ENCODE measurements around the gene SLIT3.

SLIT3 gene

DNA sequence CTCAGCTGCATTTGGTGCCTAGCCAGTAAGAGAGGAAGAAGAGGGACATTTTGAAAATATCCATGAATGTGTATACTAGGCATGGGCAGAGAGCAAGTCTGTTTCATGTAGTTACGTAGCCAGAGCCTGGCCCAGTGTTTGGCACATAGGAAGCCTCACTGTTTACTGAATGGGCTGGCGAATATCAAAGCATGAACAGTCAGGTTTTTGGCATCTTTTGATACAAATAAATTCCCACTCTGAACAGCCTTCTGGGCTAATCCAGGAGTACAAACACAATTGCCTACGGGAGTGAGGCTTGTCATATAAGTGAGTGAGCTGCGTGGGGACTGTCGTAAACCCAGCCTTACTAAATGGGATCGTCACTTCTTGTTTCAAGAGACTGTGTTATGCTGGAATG lies 468.6 kb downstream of the SLIT3 start:
- no peak for FAIRE-seq
- TF ChIP-seq POLR2AphosphoS5 (IDR thresholded peaks at IDR 0.05; ENCODE audit: low read depth, low read length) (no peak), PAX5 (IDR thresholded peaks at IDR 0.05; ENCODE audit: insufficient read depth, low read length, severe bottlenecking) (no peak), SPI1 (IDR thresholded peaks at IDR 0.05; ENCODE audit: low read depth, low read length) (no peak), POLR2A (IDR thresholded peaks at IDR 0.05; ENCODE audit: low read depth, low read length) (no peak), POU2F2 (IDR thresholded peaks at IDR 0.05; ENCODE audit: low read depth, low read length) (no peak), TAF1 (IDR thresholded peaks at IDR 0.05; ENCODE audit: low read depth, low read length) (no peak)

DNA sequence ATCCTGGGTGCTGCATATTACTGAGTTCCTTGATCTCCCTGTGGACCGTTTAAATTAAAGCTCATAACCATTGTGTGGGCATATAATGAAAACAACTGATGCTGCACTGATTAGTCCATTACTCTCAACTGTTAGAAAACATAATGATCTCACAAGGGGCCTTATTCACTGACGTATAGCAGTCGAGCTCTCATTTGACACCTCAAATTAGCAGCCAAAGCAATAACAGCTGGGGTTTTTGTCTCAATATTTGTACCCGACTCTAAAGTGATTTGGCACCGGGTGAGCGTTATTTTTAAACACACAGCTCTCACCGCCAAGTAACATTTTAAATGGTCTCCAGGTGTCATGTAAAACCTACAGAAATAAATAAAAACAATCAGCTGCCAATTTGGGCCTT lies 469.6 kb downstream of the SLIT3 start:
- FAIRE-seq = no peak
- DNase-seq (ENCODE audit: insufficient read length, low spot score) = no peak
- TF ChIP-seq POLR2A (IDR thresholded peaks at IDR 0.05; ENCODE audit: low read depth, low read length) = no peak

More for the DNA sequence above, 468.6 kb downstream of the SLIT3 start:
- no peak for DNase-seq (ENCODE audit: insufficient read length, low spot score)

DNA sequence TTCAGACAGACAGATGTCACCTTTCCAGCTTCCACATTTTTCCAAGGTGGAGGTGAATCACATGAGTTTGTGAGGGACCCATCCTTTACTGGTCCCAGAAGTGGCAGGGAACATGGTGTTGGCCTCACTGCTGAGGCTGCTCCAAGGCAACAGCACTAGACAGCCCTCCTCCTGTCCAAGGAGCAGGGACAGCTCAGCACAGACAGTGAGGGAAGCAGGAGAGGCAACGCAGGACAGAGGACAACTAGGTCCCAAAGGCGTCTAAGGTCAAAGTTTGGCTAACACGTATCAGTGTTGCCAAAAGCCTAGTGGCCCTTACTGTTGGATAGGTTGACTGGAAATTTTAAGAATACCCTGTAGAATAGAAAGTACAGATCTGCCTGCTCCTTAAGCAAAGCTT lies 470.1 kb downstream of the SLIT3 start:
- no peak for DNase-seq (ENCODE audit: insufficient read length, low spot score)
- FAIRE-seq = no peak
- TF ChIP-seq POLR2A (IDR thresholded peaks at IDR 0.05; ENCODE audit: low read depth, low read length) = no peak
- TF ChIP-seq POU2F2 (IDR thresholded peaks at IDR 0.05; ENCODE audit: low read depth, low read length) = no peak
- no peak for TF ChIP-seq TAF1 (IDR thresholded peaks at IDR 0.05; ENCODE audit: low read depth, low read length)
- no peak for TF ChIP-seq PAX5 (IDR thresholded peaks at IDR 0.05; ENCODE audit: insufficient read depth, low read length, severe bottlenecking)
- no peak for TF ChIP-seq POLR2AphosphoS5 (IDR thresholded peaks at IDR 0.05; ENCODE audit: low read depth, low read length)

DNA sequence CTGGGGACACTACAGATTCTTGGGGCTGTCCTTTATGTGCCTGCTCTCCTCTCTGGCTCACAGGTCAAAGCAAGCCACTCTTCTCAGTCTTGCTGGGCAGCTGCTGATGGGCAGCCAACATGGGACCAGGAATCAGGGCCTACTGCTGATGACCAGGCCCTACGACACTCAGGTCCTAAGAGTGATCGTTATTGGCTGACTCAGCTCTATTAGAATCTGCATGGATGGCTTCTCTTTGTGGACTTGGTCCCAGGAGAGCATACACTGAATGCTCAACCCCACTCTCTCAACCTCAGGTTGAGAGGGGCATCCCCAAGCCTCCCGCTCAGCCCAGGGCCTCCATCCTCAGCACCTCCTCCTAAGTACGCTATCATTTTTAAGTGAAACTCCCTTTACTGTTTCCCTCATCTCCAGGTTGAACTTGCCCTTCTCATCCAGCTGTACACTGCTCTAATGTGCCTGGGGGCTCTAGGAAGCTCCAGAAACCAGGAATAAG lies 471.0 kb downstream of the SLIT3 start:
- DNase-seq (ENCODE audit: insufficient read length, low spot score) = no peak
- no peak for FAIRE-seq
- TF ChIP-seq POLR2A (IDR thresholded peaks at IDR 0.05; ENCODE audit: low read depth, low read length) (no peak), PAX5 (IDR thresholded peaks at IDR 0.05; ENCODE audit: insufficient read depth, low read length, severe bottlenecking) (no peak), POLR2AphosphoS5 (IDR thresholded peaks at IDR 0.05; ENCODE audit: low read depth, low read length) (no peak), POU2F2 (IDR thresholded peaks at IDR 0.05; ENCODE audit: low read depth, low read length) (no peak), TAF1 (IDR thresholded peaks at IDR 0.05; ENCODE audit: low read depth, low read length) (no peak), SPI1 (IDR thresholded peaks at IDR 0.05; ENCODE audit: low read depth, low read length) (no peak)

GRCh38 chr5:168829044-168829443 lies 471.9 kb downstream of the SLIT3 start:
- DNase-seq (ENCODE audit: insufficient read length, low spot score) (no peak), FAIRE-seq (no peak)
- TF ChIP-seq TAF1 (IDR thresholded peaks at IDR 0.05; ENCODE audit: low read depth, low read length) = no peak

- FAIRE-seq = no peak
Observed at GRCh38 chr5:168827636-168828035, 473.3 kb downstream of the SLIT3 start.

DNA sequence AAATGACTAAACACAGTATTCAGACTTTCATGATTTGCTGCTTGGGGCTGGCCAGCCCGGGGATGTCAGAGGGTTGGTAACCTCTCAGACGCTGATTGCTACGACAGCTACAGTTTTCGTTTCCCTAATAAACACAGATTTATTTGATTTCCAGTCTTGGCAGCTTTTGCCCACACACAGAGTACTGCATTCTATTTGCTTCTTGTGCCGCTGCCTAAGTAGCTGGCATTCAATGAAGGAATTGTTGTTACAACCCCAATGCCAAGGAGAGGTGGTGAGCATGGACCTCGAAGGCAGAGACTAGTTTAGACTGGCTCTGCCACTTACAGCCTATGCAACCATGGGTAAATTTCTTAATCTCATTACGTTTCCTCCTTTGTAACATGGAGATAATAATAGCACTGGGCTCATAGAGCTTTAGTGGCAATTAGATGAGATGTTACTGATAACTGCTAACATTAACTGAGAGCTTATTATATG lies 474.7 kb downstream of the SLIT3 start:
- FAIRE-seq = no peak

More at GRCh38 chr5:168827636-168828035, 473.3 kb downstream of the SLIT3 start:
- no peak for DNase-seq (ENCODE audit: insufficient read length, low spot score)
- TF ChIP-seq PAX5 (IDR thresholded peaks at IDR 0.05; ENCODE audit: insufficient read depth, low read length, severe bottlenecking) (no peak), POLR2AphosphoS5 (IDR thresholded peaks at IDR 0.05; ENCODE audit: low read depth, low read length) (no peak), TAF1 (IDR thresholded peaks at IDR 0.05; ENCODE audit: low read depth, low read length) (no peak), POLR2A (IDR thresholded peaks at IDR 0.05; ENCODE audit: low read depth, low read length) (no peak), POU2F2 (IDR thresholded peaks at IDR 0.05; ENCODE audit: low read depth, low read length) (no peak), SPI1 (IDR thresholded peaks at IDR 0.05; ENCODE audit: low read depth, low read length) (no peak)

DNA sequence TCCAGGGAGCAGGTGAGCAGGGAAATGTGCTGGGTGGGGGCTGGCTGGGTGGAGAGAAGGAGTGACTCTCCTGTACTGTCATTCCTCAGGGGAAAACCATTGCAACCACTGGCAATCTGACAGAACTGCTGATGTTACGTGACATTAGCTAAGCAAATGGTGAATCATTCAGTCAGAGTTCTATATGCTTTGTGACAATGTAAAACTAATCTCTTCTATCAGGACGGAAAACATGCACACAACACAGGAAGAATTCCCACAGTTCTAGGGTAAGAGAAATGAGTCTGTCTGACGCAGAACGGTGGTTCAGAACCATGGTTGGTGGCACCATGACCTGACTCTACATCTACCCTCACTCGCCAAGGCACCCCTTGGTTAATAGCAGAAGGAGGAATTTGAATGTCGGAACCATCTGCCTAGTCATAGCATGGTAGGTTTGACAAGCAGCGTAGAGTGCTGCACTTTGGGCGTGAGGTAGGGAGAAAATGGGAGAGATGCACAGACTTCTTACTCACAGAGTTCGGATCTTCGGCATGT lies 478.1 kb downstream of the SLIT3 start:
- DNase-seq (ENCODE audit: insufficient read length, low spot score) (no peak), FAIRE-seq (no peak)

More for the DNA sequence above, 474.7 kb downstream of the SLIT3 start:
- no peak for DNase-seq (ENCODE audit: insufficient read length, low spot score)
- TF ChIP-seq TAF1 (IDR thresholded peaks at IDR 0.05; ENCODE audit: low read depth, low read length) (no peak), POLR2AphosphoS5 (IDR thresholded peaks at IDR 0.05; ENCODE audit: low read depth, low read length) (no peak), POU2F2 (IDR thresholded peaks at IDR 0.05; ENCODE audit: low read depth, low read length) (no peak), SPI1 (IDR thresholded peaks at IDR 0.05; ENCODE audit: low read depth, low read length) (no peak), POLR2A (IDR thresholded peaks at IDR 0.05; ENCODE audit: low read depth, low read length) (no peak), PAX5 (IDR thresholded peaks at IDR 0.05; ENCODE audit: insufficient read depth, low read length, severe bottlenecking) (no peak)

DNA sequence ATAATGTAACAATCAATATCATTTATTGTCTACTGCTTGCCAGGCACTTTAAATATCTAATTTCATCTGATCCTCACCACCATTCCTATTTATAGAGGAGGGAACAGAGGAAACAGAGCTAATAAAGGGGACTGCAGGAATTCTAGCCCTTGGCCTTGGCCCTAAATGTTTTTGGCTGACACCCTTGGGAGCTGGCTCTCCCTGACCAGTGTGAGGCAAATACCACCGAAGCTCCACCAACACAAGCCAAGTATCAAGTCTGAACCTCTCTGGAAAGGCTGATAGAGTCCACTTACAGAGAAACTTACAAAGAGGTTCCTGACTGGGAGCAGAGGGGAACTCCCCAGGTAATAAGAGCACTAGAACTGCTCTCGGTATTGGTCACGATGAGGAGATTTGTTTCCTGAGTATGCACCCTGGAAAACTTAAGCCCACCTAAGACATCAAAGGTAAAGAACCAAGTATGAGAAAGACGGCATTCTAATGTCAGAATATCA lies 478.6 kb downstream of the SLIT3 start:
- TF ChIP-seq POLR2AphosphoS5 (IDR thresholded peaks at IDR 0.05; ENCODE audit: low read depth, low read length) (no peak), SPI1 (IDR thresholded peaks at IDR 0.05; ENCODE audit: low read depth, low read length) (no peak), PAX5 (IDR thresholded peaks at IDR 0.05; ENCODE audit: insufficient read depth, low read length, severe bottlenecking) (no peak), POLR2A (IDR thresholded peaks at IDR 0.05; ENCODE audit: low read depth, low read length) (no peak), POU2F2 (IDR thresholded peaks at IDR 0.05; ENCODE audit: low read depth, low read length) (no peak), TAF1 (IDR thresholded peaks at IDR 0.05; ENCODE audit: low read depth, low read length) (no peak)
- DNase-seq (ENCODE audit: insufficient read length, low spot score) (no peak), FAIRE-seq (no peak)

More for the DNA sequence above, 478.1 kb downstream of the SLIT3 start:
- TF ChIP-seq POLR2AphosphoS5 (IDR thresholded peaks at IDR 0.05; ENCODE audit: low read depth, low read length) = no peak
- TF ChIP-seq POLR2A (IDR thresholded peaks at IDR 0.05; ENCODE audit: low read depth, low read length) = no peak
- no peak for TF ChIP-seq POU2F2 (IDR thresholded peaks at IDR 0.05; ENCODE audit: low read depth, low read length)
- TF ChIP-seq PAX5 (IDR thresholded peaks at IDR 0.05; ENCODE audit: insufficient read depth, low read length, severe bottlenecking) = no peak
- TF ChIP-seq SPI1 (IDR thresholded peaks at IDR 0.05; ENCODE audit: low read depth, low read length) = no peak
- no peak for TF ChIP-seq TAF1 (IDR thresholded peaks at IDR 0.05; ENCODE audit: low read depth, low read length)

DNA sequence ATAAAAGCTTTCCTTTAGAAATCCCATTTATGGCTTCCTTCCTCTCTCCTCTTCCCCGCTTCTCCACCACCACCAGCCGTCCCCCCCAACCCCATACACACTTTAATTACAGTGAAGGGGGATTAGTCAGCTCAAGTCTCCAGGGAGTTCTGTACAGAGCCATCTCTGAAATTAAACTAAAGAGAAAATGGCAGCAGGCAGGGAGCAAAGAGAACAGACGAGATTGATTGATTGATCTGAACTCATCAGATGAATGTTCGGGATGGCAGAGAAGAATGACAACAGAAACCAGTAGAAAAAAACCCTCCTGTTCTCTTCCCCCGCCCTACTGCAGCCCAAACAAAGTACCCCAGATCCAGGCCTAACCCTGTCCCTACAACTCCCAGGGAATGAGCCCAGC lies 480.1 kb downstream of the SLIT3 start:
- TF ChIP-seq TAF1 (IDR thresholded peaks at IDR 0.05; ENCODE audit: low read depth, low read length) (no peak), POLR2AphosphoS5 (IDR thresholded peaks at IDR 0.05; ENCODE audit: low read depth, low read length) (no peak), POU2F2 (IDR thresholded peaks at IDR 0.05; ENCODE audit: low read depth, low read length) (no peak), POLR2A (IDR thresholded peaks at IDR 0.05; ENCODE audit: low read depth, low read length) (no peak), SPI1 (IDR thresholded peaks at IDR 0.05; ENCODE audit: low read depth, low read length) (no peak), PAX5 (IDR thresholded peaks at IDR 0.05; ENCODE audit: insufficient read depth, low read length, severe bottlenecking) (no peak)
- no peak for FAIRE-seq
- DNase-seq (ENCODE audit: insufficient read length, low spot score) = no peak

Data from GM12891 (cell line).